Measurements from ENCODE around the gene FAM83G.

DNA sequence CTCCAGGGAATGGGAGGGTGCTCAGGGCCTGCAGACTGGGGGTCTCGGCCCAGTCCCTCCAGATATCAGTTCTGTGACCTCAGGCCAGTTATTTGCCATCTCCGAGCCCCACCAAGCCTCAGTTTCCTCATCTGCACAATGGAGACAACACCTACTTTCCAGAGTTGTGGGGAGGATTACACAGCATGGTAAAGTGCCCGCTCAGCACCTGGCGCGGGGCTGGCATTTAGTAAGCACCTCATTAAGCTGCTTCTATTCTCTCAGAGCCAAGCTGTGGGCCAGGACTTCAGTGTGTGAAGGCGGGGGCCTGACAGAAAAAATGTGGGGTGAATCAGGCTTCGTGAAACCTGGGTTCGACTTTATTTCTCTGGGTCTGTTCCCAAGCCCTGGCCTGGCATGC, 5.2 kb downstream of the FAM83G start:
- TF ChIP-seq ESRRA (CRISPR knock-in tag; IDR thresholded peaks at IDR 0.05; ENCODE audit: borderline replicate concordance) (no peak), FOXP1 (CRISPR knock-in tag; IDR thresholded peaks at IDR 0.05; ENCODE audit: borderline replicate concordance) (no peak), FOXK1 (CRISPR knock-in tag; IDR thresholded peaks at IDR 0.05) (no peak), MXD4 (CRISPR knock-in tag; IDR thresholded peaks at IDR 0.05; ENCODE audit: borderline replicate concordance) (no peak), NR2C2 (CRISPR knock-in tag; IDR thresholded peaks at IDR 0.05) (no peak), NFYB (CRISPR knock-in tag; conservative IDR thresholded peaks at IDR 0.05; ENCODE audit: low read depth) (no peak), ZNF121 (CRISPR knock-in tag; IDR thresholded peaks at IDR 0.05) (no peak), CREM (CRISPR knock-in tag; IDR thresholded peaks at IDR 0.05) (no peak)
- TF ChIP-seq, protein P1, sequence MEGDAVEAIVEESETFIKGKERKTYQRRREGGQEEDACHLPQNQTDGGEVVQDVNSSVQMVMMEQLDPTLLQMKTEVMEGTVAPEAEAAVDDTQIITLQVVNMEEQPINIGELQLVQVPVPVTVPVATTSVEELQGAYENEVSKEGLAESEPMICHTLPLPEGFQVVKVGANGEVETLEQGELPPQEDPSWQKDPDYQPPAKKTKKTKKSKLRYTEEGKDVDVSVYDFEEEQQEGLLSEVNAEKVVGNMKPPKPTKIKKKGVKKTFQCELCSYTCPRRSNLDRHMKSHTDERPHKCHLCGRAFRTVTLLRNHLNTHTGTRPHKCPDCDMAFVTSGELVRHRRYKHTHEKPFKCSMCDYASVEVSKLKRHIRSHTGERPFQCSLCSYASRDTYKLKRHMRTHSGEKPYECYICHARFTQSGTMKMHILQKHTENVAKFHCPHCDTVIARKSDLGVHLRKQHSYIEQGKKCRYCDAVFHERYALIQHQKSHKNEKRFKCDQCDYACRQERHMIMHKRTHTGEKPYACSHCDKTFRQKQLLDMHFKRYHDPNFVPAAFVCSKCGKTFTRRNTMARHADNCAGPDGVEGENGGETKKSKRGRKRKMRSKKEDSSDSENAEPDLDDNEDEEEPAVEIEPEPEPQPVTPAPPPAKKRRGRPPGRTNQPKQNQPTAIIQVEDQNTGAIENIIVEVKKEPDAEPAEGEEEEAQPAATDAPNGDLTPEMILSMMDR (IDR thresholded peaks at IDR 0.05), result no peak
- TF ChIP-seq, protein P2, sequence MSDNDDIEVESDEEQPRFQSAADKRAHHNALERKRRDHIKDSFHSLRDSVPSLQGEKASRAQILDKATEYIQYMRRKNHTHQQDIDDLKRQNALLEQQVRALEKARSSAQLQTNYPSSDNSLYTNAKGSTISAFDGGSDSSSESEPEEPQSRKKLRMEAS (CRISPR knock-in tag; IDR thresholded peaks at IDR 0.05), result no peak
- TF ChIP-seq, protein P3, sequence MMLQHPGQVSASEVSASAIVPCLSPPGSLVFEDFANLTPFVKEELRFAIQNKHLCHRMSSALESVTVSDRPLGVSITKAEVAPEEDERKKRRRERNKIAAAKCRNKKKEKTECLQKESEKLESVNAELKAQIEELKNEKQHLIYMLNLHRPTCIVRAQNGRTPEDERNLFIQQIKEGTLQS (CRISPR knock-in tag; conservative IDR thresholded peaks at IDR 0.05), result no peak
- TF ChIP-seq, protein P4, sequence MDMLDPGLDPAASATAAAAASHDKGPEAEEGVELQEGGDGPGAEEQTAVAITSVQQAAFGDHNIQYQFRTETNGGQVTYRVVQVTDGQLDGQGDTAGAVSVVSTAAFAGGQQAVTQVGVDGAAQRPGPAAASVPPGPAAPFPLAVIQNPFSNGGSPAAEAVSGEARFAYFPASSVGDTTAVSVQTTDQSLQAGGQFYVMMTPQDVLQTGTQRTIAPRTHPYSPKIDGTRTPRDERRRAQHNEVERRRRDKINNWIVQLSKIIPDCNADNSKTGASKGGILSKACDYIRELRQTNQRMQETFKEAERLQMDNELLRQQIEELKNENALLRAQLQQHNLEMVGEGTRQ (CRISPR knock-in tag; IDR thresholded peaks at IDR 0.05), result no peak
- TF ChIP-seq, protein P5, sequence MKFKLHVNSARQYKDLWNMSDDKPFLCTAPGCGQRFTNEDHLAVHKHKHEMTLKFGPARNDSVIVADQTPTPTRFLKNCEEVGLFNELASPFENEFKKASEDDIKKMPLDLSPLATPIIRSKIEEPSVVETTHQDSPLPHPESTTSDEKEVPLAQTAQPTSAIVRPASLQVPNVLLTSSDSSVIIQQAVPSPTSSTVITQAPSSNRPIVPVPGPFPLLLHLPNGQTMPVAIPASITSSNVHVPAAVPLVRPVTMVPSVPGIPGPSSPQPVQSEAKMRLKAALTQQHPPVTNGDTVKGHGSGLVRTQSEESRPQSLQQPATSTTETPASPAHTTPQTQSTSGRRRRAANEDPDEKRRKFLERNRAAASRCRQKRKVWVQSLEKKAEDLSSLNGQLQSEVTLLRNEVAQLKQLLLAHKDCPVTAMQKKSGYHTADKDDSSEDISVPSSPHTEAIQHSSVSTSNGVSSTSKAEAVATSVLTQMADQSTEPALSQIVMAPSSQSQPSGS (CRISPR knock-in tag; IDR thresholded peaks at IDR 0.05; ENCODE audit: borderline replicate concordance, low read depth), result no peak
- TF ChIP-seq, protein P6, sequence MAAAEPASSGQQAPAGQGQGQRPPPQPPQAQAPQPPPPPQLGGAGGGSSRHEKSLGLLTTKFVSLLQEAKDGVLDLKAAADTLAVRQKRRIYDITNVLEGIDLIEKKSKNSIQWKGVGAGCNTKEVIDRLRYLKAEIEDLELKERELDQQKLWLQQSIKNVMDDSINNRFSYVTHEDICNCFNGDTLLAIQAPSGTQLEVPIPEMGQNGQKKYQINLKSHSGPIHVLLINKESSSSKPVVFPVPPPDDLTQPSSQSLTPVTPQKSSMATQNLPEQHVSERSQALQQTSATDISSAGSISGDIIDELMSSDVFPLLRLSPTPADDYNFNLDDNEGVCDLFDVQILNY (CRISPR knock-in tag; IDR thresholded peaks at IDR 0.05), result no peak
